Peyer's patch (tissue), 4 donors: ENCODE data around the gene ANKIB1.

Source experiments
- CTCF ChIP-seq, 6 experiments: fragments of 450-650 bp in 4 of 6; fragments of 200-600 bp in 2 of 6; sonication (generic) in 1 of 6; IDR thresholded peaks; one replicate each; pipeline ENCODE4 v1.5.1; 2017 to 2019; ENCODE audit warnings: antibody characterized with exemption in 6 of 6, mild to moderate bottlenecking in 3 of 6, moderate library complexity in 1 of 6
- POLR2A ChIP-seq, 2 donors: fragments of 450-650 bp; IDR thresholded peaks; one replicate each; pipeline ENCODE4 v1.5.1; 2017; ENCODE audit warnings: antibody characterized with exemption in 2 of 2, mild to moderate bottlenecking in 2 of 2, moderate library complexity in 2 of 2

- no peak for TF ChIP-seq POLR2A (IDR thresholded peaks at IDR 0.05)
- TF ChIP-seq CTCF (IDR thresholded peaks at IDR 0.05) = no peak
These were observed 52.0 kb downstream of the ANKIB1 start for GRCh38 chr7:92297736-92298135.
